ENCODE data around the gene ADA.

Gene ADA

DNA sequence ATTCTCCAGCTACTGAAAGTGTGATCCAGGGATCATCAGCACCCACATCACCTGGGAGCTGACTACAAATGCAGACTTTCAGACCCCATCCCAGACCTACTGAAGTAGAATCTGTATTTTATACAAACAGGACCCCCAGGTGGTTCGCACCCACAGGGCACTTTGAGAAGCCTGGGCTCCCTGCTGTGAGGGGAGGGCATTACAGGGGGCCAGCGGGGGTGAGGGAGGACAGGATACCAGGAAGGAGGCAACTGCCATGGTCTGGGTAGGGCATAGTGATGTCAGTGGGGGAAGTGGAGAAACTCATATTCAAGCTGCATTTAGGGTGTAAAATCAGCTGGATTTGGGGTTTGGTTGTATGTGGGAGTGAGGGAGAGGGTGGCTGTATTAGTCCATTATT, 2.0 kb upstream of the ADA start:
- H3K4me3 ChIP-seq (replicated peaks; ENCODE audit: insufficient read depth, low read length) = no peak overlapping the region
- TF ChIP-seq GABPA (IDR thresholded peaks at IDR 0.05; ENCODE audit: low read depth) (no peak), SPI1 (IDR thresholded peaks at IDR 0.05; ENCODE audit: borderline replicate concordance, low read depth) (no peak), POLR2AphosphoS5 (IDR thresholded peaks at IDR 0.05; ENCODE audit: low read depth) (no peak)
- TF ChIP-seq, protein P1, sequence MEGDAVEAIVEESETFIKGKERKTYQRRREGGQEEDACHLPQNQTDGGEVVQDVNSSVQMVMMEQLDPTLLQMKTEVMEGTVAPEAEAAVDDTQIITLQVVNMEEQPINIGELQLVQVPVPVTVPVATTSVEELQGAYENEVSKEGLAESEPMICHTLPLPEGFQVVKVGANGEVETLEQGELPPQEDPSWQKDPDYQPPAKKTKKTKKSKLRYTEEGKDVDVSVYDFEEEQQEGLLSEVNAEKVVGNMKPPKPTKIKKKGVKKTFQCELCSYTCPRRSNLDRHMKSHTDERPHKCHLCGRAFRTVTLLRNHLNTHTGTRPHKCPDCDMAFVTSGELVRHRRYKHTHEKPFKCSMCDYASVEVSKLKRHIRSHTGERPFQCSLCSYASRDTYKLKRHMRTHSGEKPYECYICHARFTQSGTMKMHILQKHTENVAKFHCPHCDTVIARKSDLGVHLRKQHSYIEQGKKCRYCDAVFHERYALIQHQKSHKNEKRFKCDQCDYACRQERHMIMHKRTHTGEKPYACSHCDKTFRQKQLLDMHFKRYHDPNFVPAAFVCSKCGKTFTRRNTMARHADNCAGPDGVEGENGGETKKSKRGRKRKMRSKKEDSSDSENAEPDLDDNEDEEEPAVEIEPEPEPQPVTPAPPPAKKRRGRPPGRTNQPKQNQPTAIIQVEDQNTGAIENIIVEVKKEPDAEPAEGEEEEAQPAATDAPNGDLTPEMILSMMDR (IDR thresholded peaks at IDR 0.05; ENCODE audit: insufficient read depth, low read length) = no peak
- TF ChIP-seq, protein P2, sequence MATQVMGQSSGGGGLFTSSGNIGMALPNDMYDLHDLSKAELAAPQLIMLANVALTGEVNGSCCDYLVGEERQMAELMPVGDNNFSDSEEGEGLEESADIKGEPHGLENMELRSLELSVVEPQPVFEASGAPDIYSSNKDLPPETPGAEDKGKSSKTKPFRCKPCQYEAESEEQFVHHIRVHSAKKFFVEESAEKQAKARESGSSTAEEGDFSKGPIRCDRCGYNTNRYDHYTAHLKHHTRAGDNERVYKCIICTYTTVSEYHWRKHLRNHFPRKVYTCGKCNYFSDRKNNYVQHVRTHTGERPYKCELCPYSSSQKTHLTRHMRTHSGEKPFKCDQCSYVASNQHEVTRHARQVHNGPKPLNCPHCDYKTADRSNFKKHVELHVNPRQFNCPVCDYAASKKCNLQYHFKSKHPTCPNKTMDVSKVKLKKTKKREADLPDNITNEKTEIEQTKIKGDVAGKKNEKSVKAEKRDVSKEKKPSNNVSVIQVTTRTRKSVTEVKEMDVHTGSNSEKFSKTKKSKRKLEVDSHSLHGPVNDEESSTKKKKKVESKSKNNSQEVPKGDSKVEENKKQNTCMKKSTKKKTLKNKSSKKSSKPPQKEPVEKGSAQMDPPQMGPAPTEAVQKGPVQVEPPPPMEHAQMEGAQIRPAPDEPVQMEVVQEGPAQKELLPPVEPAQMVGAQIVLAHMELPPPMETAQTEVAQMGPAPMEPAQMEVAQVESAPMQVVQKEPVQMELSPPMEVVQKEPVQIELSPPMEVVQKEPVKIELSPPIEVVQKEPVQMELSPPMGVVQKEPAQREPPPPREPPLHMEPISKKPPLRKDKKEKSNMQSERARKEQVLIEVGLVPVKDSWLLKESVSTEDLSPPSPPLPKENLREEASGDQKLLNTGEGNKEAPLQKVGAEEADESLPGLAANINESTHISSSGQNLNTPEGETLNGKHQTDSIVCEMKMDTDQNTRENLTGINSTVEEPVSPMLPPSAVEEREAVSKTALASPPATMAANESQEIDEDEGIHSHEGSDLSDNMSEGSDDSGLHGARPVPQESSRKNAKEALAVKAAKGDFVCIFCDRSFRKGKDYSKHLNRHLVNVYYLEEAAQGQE (IDR thresholded peaks at IDR 0.05; ENCODE audit: insufficient replicate concordance, low read depth) = no peak
- no peak overlapping the region for H3K27ac ChIP-seq (replicated peaks)
- no peaks in the 10 kb centered on the region for H3K27me3 ChIP-seq (ENCODE audit: insufficient read depth, poor library complexity, severe bottlenecking)
- no peak for DNase-seq (ENCODE audit: low read depth in 1 of 2, low spot score in 1 of 2)

DNA sequence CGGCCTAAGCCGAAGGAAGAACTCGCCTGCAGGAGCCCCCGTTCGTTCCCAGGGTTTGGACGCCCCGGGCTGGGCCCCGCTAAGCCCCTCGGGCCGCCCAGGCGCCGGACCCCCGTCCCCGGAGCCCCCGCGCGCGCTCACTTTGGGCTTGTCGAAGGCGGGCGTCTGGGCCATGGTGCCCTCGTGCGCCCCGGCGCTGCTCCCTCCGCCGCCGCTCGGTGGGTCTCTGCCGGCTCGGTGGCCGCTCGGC, 140 bp downstream of the ADA start:
- H3K4me3 ChIP-seq (replicated peaks; ENCODE audit: insufficient read depth, low read length) = peak overlapping the region; percentile 60
- peak overlapping the region; percentile 73 for H3K27ac ChIP-seq (replicated peaks)

DNA sequence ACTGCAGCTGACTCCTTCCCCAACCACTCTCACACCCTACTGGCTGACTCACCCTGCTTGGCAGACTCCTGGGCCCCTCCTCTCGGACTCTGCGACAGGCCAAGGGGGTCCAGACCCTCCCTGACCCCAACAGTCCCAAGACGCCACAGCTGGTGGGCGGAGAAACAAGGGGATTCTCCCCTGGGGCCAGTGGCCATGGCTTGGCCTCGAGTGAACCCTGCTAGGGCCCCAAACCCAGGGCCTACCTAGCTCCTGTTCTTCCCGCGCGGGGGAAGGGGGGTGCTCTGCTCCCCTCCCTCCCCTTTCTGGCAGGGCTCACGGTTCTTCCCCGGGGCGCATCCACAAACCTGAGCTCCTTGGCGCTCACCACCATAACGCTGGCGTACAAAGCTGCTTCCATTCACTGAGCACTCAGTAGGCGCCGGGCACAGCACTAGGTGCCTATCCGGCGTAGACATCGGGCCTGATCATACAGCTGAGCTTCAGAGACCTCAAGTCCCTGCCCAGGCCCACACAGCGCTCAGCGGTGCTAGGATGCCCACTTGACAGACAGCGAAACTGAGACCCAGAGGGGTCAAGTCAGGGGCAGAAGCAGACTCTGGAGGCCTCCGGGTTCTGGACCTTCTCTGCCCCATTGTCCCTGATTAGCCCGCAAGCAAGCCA, 597 bp downstream of the ADA start:
- 0 out of 2 replicates have a peak, but pooled peaks have one; percentile 33 for TF ChIP-seq POLR2AphosphoS5 (IDR thresholded peaks at IDR 0.05; ENCODE audit: low read depth)
- TF ChIP-seq, protein P1 (IDR thresholded peaks at IDR 0.05; ENCODE audit: insufficient read depth, low read length) = no peak
- peak overlapping the region; percentile 60 for H3K4me3 ChIP-seq (replicated peaks; ENCODE audit: insufficient read depth, low read length)
- H3K27me3 ChIP-seq (ENCODE audit: insufficient read depth, poor library complexity, severe bottlenecking) = no peaks in the 10 kb centered on the region
- peak overlapping the region; percentile 73 for H3K27ac ChIP-seq (replicated peaks)
- no peak for DNase-seq (ENCODE audit: low read depth in 1 of 2, low spot score in 1 of 2)

More for the DNA sequence above, 140 bp downstream of the ADA start:
- DNase-seq (ENCODE audit: low read depth in 1 of 2, low spot score in 1 of 2) = no peak
- TF ChIP-seq SPI1 (IDR thresholded peaks at IDR 0.05; ENCODE audit: borderline replicate concordance, low read depth) = no peak
- TF ChIP-seq, protein P2 (IDR thresholded peaks at IDR 0.05; ENCODE audit: insufficient replicate concordance, low read depth) = no peak
- TF ChIP-seq, protein P1 (IDR thresholded peaks at IDR 0.05; ENCODE audit: insufficient read depth, low read length) = no peak
- TF ChIP-seq GABPA (IDR thresholded peaks at IDR 0.05; ENCODE audit: low read depth) = no peak
- TF ChIP-seq POLR2AphosphoS5 (IDR thresholded peaks at IDR 0.05; ENCODE audit: low read depth) = no peak
- H3K27me3 ChIP-seq (ENCODE audit: insufficient read depth, poor library complexity, severe bottlenecking) = no peaks in the 10 kb centered on the region

DNA sequence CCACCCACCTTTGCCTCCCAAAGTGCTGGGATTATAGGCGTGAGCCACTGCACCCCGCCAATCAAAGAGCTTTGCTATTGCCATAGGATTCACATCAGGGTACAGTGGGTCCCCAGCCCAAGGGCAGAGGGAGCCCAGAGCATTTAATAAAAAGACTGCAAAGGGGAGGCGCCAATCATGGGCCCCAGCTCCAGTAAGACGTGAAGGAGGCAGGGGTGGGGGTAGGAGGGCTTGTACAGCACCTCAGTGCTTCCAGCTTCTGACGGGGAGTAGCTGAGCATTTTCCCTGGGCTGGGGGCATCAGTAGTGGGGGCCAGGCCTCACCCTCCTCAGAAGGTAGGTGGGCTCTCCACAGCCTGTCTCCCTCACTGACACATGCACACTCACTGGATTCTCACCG, 1.5 kb downstream of the ADA start:
- Histone ChIP-seq H3K27ac (replicated peaks) (no peak overlapping the region; the same call in 1 of the 2 replicates), H3K4me3 (replicated peaks; ENCODE audit: insufficient read depth, low read length) (no peak overlapping the region), H3K27me3 (ENCODE audit: insufficient read depth, poor library complexity, severe bottlenecking) (no peaks in the 10 kb centered on the region)
- TF ChIP-seq, protein P1 (IDR thresholded peaks at IDR 0.05; ENCODE audit: insufficient read depth, low read length) = no peak
- TF ChIP-seq, protein P2 (IDR thresholded peaks at IDR 0.05; ENCODE audit: insufficient replicate concordance, low read depth) = no peak
- TF ChIP-seq SPI1 (IDR thresholded peaks at IDR 0.05; ENCODE audit: borderline replicate concordance, low read depth) (no peak), POLR2AphosphoS5 (IDR thresholded peaks at IDR 0.05; ENCODE audit: low read depth) (no peak), GABPA (IDR thresholded peaks at IDR 0.05; ENCODE audit: low read depth) (no peak)
- DNase-seq (ENCODE audit: low read depth in 1 of 2, low spot score in 1 of 2) = no peak
